GM23338 (cell line): ENCODE results near the gene ARG2. TPM values are rescaled to one million over a fixed set of nuclear protein-coding genes. Genes with fewer than 3 reads are reported as not detected.

Source experiments
- ATAC-seq: fragments of 200-7000 bp; cut with Tn5 transposase; 3 replicates; pipeline ENCODE4 v1.9.1; 2020
- DNase-seq: peaks from one replicate; pipeline ENCODE4 v3.0.0-alpha.2; 2015; ENCODE audit warnings: low spot score
- H2AFZ ChIP-seq: fragments of 200-600 bp; sonication (generic); 2 replicates; pipeline ENCODE4 v1.8.0; 2016; ENCODE audit warnings: antibody characterized with exemption, mild to moderate bottlenecking, moderate library complexity
- H3F3A ChIP-seq: fragments of 200-600 bp; sonication (generic); replicated peaks from 2 replicates; pipeline ENCODE4 v1.8.0; 2017; ENCODE audit warnings: antibody characterized with exemption, mixed run types, low read depth
- H3K27ac ChIP-seq: fragments of 200-600 bp; sonication (generic); 2 replicates; pipeline ENCODE4 v1.6.1; 2016; ENCODE audit warnings: low read depth
- H3K27me3 ChIP-seq: fragments of 200-600 bp; sonication (generic); 2 replicates; pipeline ENCODE4 v1.8.0; 2016; ENCODE audit warnings: mild to moderate bottlenecking, mixed run types, moderate library complexity; ENCODE audit not compliant: insufficient read depth
- H3K36me3 ChIP-seq: fragments of 200-600 bp; sonication (generic); 2 replicates; pipeline ENCODE4 v1.8.0; 2016; ENCODE audit warnings: mild to moderate bottlenecking; ENCODE audit not compliant: insufficient read depth
- H3K4me1 ChIP-seq: fragments of 200-600 bp; sonication (generic); 2 replicates; pipeline ENCODE4 v1.8.0; 2016; ENCODE audit warnings: mild to moderate bottlenecking, moderate library complexity; ENCODE audit not compliant: insufficient read depth
- H3K4me2 ChIP-seq: fragments of 200-600 bp; sonication (generic); 2 replicates; pipeline ENCODE4 v1.7.1; 2017; ENCODE audit warnings: mixed run types
- H3K4me3 ChIP-seq: fragments of 200-600 bp; sonication (generic); 2 replicates; pipeline ENCODE4 v1.6.1; 2016; ENCODE audit warnings: mixed run types
- H3K79me2 ChIP-seq: fragments of 200-600 bp; sonication (generic); replicated peaks from 2 replicates; pipeline ENCODE4 v1.8.0; 2017; ENCODE audit warnings: mild to moderate bottlenecking; ENCODE audit not compliant: insufficient read depth
- H3K9me2 ChIP-seq: fragments of 200-600 bp; sonication (generic); 2 replicates; pipeline ENCODE4 v1.8.0; 2017; ENCODE audit not compliant: insufficient read depth
- H4K20me1 ChIP-seq: fragments of 200-600 bp; sonication (generic); replicated peaks from 2 replicates; pipeline ENCODE4 v1.8.0; 2017; ENCODE audit warnings: mild to moderate bottlenecking; ENCODE audit not compliant: insufficient read depth
- H3K27ac Mint-ChIP-seq: 2 replicates; pipeline ENCODE4 v1.8.0; 2020; ENCODE audit warnings: inconsistent platforms, mild to moderate bottlenecking, moderate library complexity, mixed read lengths
- H3K27me3 Mint-ChIP-seq: 3 replicates; pipeline ENCODE4 v1.8.0; 2022; ENCODE audit warnings: low read depth, mild to moderate bottlenecking, moderate library complexity, mixed read lengths, inconsistent platforms; ENCODE audit not compliant: insufficient read depth, poor library complexity
- H3K36me3 Mint-ChIP-seq: 3 replicates; pipeline ENCODE4 v1.8.0; 2021; ENCODE audit warnings: low read depth, mild to moderate bottlenecking, inconsistent platforms, moderate library complexity, mixed read lengths
- H3K4me1 Mint-ChIP-seq: 3 replicates; pipeline ENCODE4 v1.8.0; 2020; ENCODE audit warnings: mild to moderate bottlenecking, inconsistent platforms, mixed read lengths
- H3K4me3 Mint-ChIP-seq: 3 replicates; pipeline ENCODE4 v1.8.0; 2021; ENCODE audit warnings: moderate library complexity, mild to moderate bottlenecking, inconsistent platforms, mixed read lengths
- H3K9me3 Mint-ChIP-seq: 3 replicates; pipeline ENCODE4 v1.8.0; 2020; ENCODE audit warnings: moderate library complexity, mild to moderate bottlenecking, inconsistent platforms, mixed read lengths
- ETS1 ChIP-seq: IDR thresholded peaks from 2 replicates; pipeline ENCODE4 v1.6.1; 2016; ENCODE audit warnings: antibody characterized with exemption
- EZH2 ChIP-seq: fragments of 200-600 bp; sonication (generic); IDR thresholded peaks from one replicate; pipeline ENCODE4 v1.8.0; 2017; ENCODE audit warnings: antibody characterized with exemption, mild to moderate bottlenecking, low read depth; ENCODE audit not compliant: unreplicated experiment
- EZH2phosphoT487 ChIP-seq: fragments of 200-600 bp; sonication (generic); IDR thresholded peaks from one replicate; pipeline ENCODE4 v1.8.1; 2018; ENCODE audit warnings: antibody characterized with exemption; ENCODE audit not compliant: unreplicated experiment
- STAT1 ChIP-seq: IDR thresholded peaks from one replicate; pipeline ENCODE4 v1.6.1; 2016; ENCODE audit warnings: antibody characterized with exemption; ENCODE audit not compliant: unreplicated experiment
- ZNF114 ChIP-seq: fragments of 250-450 bp; sonication (Bioruptor Pico); IDR thresholded peaks from 2 replicates; pipeline ENCODE4 v1.5.0; 2020; ENCODE audit warnings: mild to moderate bottlenecking, moderate library complexity
- ZNF462 ChIP-seq: fragments of 250-450 bp; sonication (Bioruptor Pico); IDR thresholded peaks from 2 replicates; pipeline ENCODE4 v1.5.0; 2020; ENCODE audit warnings: mild to moderate bottlenecking, moderate library complexity
- polyA plus RNA-seq: library from polyadenylated mRNA; unstranded; fragments of >200 nt; fragmentation: Nextera tagmentation; extraction: Ambion mirVana; gene quantifications from 2 replicates; pipeline ENCODE4 v1.2.1, GENCODE V29; 2016
- total RNA-seq: library from RNA; depleted of rRNA; stranded (reverse); fragments of >200 nt; shearing (Covaris generic); gene quantifications from 2 replicates; pipeline ENCODE4 v1.2.3, GENCODE V29; 2014
- TF ChIP-seq, protein P1 (sequence below), 2 experiments: fragments of 200-600 bp in 1 of 2; sonication (generic) in 1 of 2; conservative IDR thresholded peaks; 2 replicates each; pipeline versions ENCODE4 v1.5.1 to v1.6.1; 2016 to 2017; ENCODE audit warnings: antibody characterized with exemption in 2 of 2, low read depth in 2 of 2, mild to moderate bottlenecking in 2 of 2, moderate library complexity in 1 of 2

Gene ARG2
- total and polyA plus RNA-seq, 2 experiments from 2014 or later, result 42.7 to 69.4 TPM

- Histone ChIP-seq H3K4me3 (no peak overlapping the region), H3K36me3 (no peaks in the 10 kb centered on the region), H4K20me1 (no peaks in the 10 kb centered on the region; the same call in 1 of the 2 replicates), H3K79me2 (no peaks in the 10 kb centered on the region), H3K9me2 (no peaks in the 10 kb centered on the region), H3F3A (no peaks in the 10 kb centered on the region), H3K4me1 (no peaks in the 10 kb centered on the region), H3K27me3 (no peaks in the 10 kb centered on the region), H3K4me2 (no peak overlapping the region), H2AFZ (no peak overlapping the region), H3K27ac (no peak overlapping the region)
- Mint-ChIP-seq H3K27ac (no peak overlapping the region), H3K36me3 (peaks cover 25% of the 10 kb centered on the region), H3K27me3 (peaks cover 4% of the 10 kb centered on the region), H3K9me3 (no peaks in the 10 kb centered on the region), H3K4me1 (peaks cover 5% of the 10 kb centered on the region), H3K4me3 (no peak overlapping the region)
- ATAC-seq, result no peak
- TF ChIP-seq ZNF462 (CRISPR knock-in tag) (no peak), ETS1 (no peak), EZH2 (no peak), EZH2phosphoT487 (no peak), STAT1 (no peak), ZNF114 (CRISPR knock-in tag) (no peak)
- TF ChIP-seq, protein P1, sequence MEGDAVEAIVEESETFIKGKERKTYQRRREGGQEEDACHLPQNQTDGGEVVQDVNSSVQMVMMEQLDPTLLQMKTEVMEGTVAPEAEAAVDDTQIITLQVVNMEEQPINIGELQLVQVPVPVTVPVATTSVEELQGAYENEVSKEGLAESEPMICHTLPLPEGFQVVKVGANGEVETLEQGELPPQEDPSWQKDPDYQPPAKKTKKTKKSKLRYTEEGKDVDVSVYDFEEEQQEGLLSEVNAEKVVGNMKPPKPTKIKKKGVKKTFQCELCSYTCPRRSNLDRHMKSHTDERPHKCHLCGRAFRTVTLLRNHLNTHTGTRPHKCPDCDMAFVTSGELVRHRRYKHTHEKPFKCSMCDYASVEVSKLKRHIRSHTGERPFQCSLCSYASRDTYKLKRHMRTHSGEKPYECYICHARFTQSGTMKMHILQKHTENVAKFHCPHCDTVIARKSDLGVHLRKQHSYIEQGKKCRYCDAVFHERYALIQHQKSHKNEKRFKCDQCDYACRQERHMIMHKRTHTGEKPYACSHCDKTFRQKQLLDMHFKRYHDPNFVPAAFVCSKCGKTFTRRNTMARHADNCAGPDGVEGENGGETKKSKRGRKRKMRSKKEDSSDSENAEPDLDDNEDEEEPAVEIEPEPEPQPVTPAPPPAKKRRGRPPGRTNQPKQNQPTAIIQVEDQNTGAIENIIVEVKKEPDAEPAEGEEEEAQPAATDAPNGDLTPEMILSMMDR (conservative IDR thresholded peaks at IDR 0.05; ENCODE audit: low read depth in 2 of 2), result no peak
- no peak for DNase-seq
Observed at GRCh38 chr14:67574806-67575205, 44.9 kb upstream of the ARG2 start.
